AG04449 (cell line): ENCODE data around the gene CLN6.

Experiments
- CTCF ChIA-PET: fragments of 350-600 bp; formaldehyde crosslinking; extraction: SDS; loops from one replicate; lab custom pipeline; 2021; ENCODE audit warnings: antibody characterized with exemption; lab: Yijun Ruan, JAX
- POLR2A ChIA-PET: fragments of 400-600, 350-600 bp; formaldehyde crosslinking; extraction: SDS; loops from one replicate; lab custom pipeline; 2020; ENCODE audit warnings: antibody characterized with exemption, inconsistent platforms; lab: Yijun Ruan, JAX
- DNase-seq: peaks from one replicate; pipeline ENCODE4 v3.0.0-alpha.2; 2010; ENCODE audit warnings: low read depth, low spot score
- H3K4me3 ChIP-seq: 2 replicates; pipeline ENCODE4 v1.5.1; 2011; ENCODE audit warnings: low read depth, mild to moderate bottlenecking, control low read depth, low read length
- CTCF ChIP-seq: IDR thresholded peaks from one replicate; pipeline ENCODE4 v1.5.1; 2011; ENCODE audit warnings: mild to moderate bottlenecking, moderate library complexity, low read length, control low read depth, inconsistent platforms; ENCODE audit not compliant: insufficient read depth; ENCODE audit errors: missing control alignments

The CLN6 gene

DNA sequence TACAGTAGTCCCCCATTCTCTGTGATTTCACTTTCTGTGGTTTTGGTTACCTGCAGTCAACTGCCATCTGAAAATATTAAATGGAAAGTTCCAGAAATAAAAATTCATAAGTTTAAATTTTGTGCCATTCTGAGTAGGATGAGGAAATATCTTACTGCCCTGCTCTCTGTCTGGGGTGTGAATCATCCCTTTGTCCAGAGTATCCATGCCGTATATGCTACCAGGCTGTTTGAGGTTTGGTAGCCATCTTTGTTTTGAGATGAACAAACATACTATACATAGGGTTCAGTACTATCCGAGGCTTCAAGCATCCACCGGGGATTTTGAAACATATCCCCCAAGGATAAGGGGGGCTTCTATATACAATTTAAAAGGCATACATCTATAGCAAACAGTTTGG, 31.7 kb upstream of the CLN6 start:
- POLR2A ChIA-PET = no interaction called here
- DNase-seq = no peak
- CTCF ChIA-PET = interaction anchor here (1.5 kb wide), 1 partner anchor 8 kb away, joined by 12 read pairs; no protein-coding TSS in a partner anchor

GRCh38 chr15:68259883-68260282, 30.4 kb upstream of the CLN6 start:
- ChIA-PET POLR2A (no interaction called here), CTCF (interaction anchor here (1.1 to 1.7 kb wide), 2 partner anchors 10 to 21 kb away, joined by 3 to 5 read pairs; no protein-coding TSS in a partner anchor)

More for the DNA sequence above, 31.7 kb upstream of the CLN6 start:
- H3K4me3 ChIP-seq = no peak overlapping the region
- no peak for TF ChIP-seq CTCF

GRCh38 chr15:68258692-68259091, 29.2 kb upstream of the CLN6 start:
- no peak for DNase-seq
- POLR2A ChIA-PET = no interaction called here
- no peak for TF ChIP-seq CTCF
- H3K4me3 ChIP-seq = no peak overlapping the region
- CTCF ChIA-PET = interaction anchor here (1.7 kb wide), 1 partner anchor 8 kb away, joined by 5 read pairs; no protein-coding TSS in a partner anchor

More at GRCh38 chr15:68259883-68260282, 30.4 kb upstream of the CLN6 start:
- TF ChIP-seq CTCF = no peak
- no peak for DNase-seq
- no peak overlapping the region for H3K4me3 ChIP-seq

DNA sequence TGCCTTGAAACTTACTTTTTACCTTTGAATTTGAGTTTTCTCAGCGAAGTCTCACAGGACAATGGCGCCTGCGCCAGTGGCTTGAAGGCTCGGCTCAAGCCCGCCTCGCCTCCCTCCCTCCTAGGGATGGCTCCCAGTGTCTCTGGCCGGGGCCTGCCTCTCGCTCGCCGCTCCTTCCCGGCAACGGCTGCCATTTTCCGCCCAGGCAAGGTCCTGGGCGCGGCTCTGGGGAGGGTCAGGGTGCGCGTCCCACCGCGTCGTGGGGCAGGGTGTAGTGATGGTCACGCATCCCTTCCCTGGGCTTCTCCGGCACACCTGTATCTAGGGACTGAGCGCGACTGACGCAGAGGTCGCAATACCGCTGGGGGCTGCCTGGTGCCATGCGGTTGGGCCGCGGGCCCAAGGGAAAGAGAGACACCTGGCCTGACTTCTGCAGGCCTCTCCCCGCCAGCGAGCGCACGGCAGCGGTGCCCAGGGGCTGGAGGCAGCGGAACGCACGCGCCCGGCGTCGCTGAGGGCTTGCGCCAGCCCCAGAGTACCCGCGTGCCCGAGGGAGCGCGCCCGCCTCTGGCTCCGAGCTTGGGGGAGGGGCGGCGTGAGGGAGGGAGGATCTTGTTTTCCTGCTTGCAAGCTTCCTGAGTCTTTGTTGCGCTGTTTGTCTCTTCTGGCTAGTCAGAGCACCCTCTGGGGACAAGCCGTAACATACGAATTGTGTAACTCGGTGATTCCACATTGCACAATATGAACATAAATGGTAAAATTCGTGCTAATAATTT, 27.3 kb upstream of the CLN6 start:
- no peak for TF ChIP-seq CTCF
- H3K4me3 ChIP-seq = peak overlapping the region; percentile 59
- CTCF ChIA-PET = interaction anchor here (0.9 to 8.1 kb wide), 4 partner anchors 9 to 20 kb away, joined by 3 to 134 read pairs (median 3); partner anchors contain the start of gene FEM1B
- POLR2A ChIA-PET = interaction anchor here (0.8 to 0.9 kb wide), 3 partner anchors 15 to 21 kb away, joined by 3 to 6 read pairs (median 4); partner anchors contain the start of gene FEM1B
- no peak for DNase-seq

DNA sequence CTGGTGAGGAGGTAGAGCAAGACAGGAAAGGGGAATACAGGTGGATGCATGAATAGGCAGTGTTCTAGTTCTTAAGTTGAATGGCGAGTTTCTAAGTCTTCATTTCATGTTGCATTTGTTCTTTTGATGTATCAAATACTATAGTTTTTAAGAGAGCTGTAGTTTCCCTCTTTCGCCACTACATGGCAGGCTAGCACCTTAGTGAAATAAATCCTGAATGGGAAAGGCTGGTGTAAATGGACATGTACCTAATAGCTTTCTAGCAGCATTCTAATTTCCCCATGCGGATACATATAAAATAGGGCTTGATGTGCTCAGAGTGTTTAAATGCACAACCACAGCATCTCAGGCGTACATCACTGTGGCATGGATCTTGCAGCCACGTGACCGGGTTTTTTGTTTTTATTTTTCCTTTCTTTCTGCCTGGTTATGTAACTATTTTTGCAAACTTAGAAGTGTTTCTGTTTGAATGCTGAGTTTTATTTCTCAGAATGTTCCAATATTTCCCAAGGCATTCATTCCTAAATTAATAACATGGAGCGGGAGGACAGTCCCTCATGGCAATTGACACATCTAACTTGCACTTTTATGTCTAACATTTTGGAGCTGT, 23.5 kb upstream of the CLN6 start:
- POLR2A ChIA-PET = interaction anchor here (0.6 to 1.4 kb wide), 7 partner anchors 18 to 672 kb away, joined by 3 to 5 read pairs (median 3); partner anchors contain the start of gene FEM1B
- DNase-seq = no peak
- CTCF ChIA-PET = interaction anchor here (0.6 to 8.1 kb wide), 39 partner anchors 9 to 671 kb away, joined by 3 to 134 read pairs (median 4); partner anchors contain the start of genes CLN6 and FEM1B
- TF ChIP-seq CTCF = peak; percentile 69
- no peak overlapping the region for H3K4me3 ChIP-seq
